ENCODE data around the gene PCK2. TPM values are rescaled to one million over a fixed set of nuclear protein-coding genes. Genes with fewer than 3 reads are reported as not detected.
A peak's percentile ranks its signal among the peaks of the same experiment; 100 is the strongest.

Gene PCK2
- total and polyA plus RNA-seq, 4 donors = 39.8 to 250 (median 221) TPM

DNA sequence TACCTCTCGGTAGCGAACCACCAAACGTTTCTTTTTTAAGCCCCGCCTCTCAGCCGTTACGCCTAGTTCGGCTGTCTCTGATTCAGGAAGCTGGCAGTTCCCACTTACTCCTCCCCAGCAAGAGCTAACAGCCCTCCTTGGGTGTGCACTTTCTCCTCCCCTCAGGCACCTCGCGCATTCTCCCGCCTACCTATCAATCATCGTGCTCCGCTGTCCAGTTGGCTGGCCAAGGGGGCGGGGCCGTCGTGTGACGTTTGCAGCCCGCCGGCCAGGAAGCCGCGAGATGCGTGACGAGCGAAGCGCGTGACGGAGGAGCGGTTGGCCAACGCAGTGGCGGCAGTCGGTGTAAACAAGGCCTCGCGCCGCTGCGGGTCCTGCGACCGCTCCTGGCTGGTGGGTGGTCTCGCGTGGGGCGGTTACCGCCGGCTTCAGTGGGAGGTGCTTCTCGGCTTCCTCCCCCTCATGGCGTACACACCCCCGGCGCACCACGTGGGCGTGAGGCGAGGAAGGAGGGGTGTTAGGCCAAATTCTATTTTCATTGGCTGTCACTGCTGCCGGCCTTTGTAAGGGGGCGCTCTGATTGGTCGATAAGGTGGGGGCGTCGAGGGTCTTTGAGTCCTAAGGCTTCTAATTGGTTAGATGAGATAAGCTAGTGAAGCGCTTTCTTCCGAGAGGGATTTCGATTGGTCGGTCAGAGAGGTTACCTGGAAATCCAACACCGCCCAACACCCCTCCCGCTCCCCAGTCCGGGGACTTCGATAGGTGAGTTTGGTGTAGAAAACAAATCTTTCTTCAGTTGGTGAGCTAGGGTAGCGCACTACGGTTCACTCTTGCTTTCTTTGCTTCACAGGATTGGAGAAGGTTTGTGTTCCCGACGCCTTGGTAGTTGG is 20.7 kb downstream of the PCK2 start, which contains the start of the genes DCAF11 and NRL (continued):
- TF ChIP-seq, protein P1, sequence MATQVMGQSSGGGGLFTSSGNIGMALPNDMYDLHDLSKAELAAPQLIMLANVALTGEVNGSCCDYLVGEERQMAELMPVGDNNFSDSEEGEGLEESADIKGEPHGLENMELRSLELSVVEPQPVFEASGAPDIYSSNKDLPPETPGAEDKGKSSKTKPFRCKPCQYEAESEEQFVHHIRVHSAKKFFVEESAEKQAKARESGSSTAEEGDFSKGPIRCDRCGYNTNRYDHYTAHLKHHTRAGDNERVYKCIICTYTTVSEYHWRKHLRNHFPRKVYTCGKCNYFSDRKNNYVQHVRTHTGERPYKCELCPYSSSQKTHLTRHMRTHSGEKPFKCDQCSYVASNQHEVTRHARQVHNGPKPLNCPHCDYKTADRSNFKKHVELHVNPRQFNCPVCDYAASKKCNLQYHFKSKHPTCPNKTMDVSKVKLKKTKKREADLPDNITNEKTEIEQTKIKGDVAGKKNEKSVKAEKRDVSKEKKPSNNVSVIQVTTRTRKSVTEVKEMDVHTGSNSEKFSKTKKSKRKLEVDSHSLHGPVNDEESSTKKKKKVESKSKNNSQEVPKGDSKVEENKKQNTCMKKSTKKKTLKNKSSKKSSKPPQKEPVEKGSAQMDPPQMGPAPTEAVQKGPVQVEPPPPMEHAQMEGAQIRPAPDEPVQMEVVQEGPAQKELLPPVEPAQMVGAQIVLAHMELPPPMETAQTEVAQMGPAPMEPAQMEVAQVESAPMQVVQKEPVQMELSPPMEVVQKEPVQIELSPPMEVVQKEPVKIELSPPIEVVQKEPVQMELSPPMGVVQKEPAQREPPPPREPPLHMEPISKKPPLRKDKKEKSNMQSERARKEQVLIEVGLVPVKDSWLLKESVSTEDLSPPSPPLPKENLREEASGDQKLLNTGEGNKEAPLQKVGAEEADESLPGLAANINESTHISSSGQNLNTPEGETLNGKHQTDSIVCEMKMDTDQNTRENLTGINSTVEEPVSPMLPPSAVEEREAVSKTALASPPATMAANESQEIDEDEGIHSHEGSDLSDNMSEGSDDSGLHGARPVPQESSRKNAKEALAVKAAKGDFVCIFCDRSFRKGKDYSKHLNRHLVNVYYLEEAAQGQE (IDR thresholded peaks at IDR 0.05) = peak; percentile 93
- peak; percentile 98 for TF ChIP-seq TAF1 (conservative IDR thresholded peaks at IDR 0.05)

DNA sequence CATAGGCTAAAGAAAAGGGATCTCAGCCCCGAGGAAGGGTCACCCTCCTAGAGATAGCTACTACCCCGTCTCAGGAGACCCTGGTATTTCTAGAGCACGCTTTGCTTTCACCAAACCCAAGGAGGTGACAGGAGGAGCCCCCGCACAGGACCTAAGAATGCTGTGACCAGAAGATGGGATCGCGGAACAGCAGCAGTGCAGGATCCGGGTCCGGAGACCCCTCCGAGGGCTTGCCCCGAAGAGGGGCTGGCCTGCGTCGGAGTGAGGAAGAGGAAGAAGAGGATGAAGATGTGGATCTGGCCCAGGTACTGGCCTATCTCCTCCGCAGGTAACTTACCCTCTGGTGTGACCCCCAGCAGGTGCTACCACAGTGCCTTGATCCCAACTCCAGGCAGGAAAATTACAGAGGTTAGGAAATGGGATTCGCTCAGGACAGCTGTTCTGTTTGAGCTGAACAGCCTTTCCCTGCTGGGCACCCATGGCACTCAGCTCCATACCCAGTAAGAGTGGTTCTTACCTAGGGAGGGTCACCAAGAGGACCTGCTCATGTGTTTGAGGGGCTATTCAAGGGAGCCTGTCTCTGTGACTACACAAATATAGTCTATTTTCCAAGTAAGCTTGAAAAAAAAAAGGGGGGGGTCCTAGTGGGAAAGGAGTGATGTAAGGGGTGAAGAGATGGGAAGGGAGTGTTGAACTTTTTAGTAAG is 21.5 kb downstream of the PCK2 start:
- TF ChIP-seq GABPA (IDR thresholded peaks at IDR 0.05 in 1 of 2, conservative IDR thresholded peaks at IDR 0.05 in 1 of 2) (no peak), NR2F2 (IDR thresholded peaks at IDR 0.05) (no peak), YY1 (IDR thresholded peaks at IDR 0.05) (no peak), RXRA (IDR thresholded peaks at IDR 0.05) (no peak), TAF1 (conservative IDR thresholded peaks at IDR 0.05) (peak; percentile 25), SP1 (IDR thresholded peaks at IDR 0.05) (no peak)
- TF ChIP-seq, protein P2, sequence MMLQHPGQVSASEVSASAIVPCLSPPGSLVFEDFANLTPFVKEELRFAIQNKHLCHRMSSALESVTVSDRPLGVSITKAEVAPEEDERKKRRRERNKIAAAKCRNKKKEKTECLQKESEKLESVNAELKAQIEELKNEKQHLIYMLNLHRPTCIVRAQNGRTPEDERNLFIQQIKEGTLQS (IDR thresholded peaks at IDR 0.05) = no peak
- TF ChIP-seq, protein P1 (IDR thresholded peaks at IDR 0.05) = peak; percentile 9
- TF ChIP-seq, protein P3, sequence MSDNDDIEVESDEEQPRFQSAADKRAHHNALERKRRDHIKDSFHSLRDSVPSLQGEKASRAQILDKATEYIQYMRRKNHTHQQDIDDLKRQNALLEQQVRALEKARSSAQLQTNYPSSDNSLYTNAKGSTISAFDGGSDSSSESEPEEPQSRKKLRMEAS (IDR thresholded peaks at IDR 0.05) = no peak
- no peak for DNase-seq (ENCODE audit: low spot score)
- 2% methylated on average over 14 of the region's 14 CpGs for WGBS
- Histone ChIP-seq H3K36me3 (ENCODE audit: control insufficient read depth in 4 of 4, insufficient read depth in 3 of 4, low read depth in 1 of 4, low read length in 3 of 4) (peaks cover 8 to 26% (median 23%) of the 10 kb centered on the region in 4 donors), H3K4me1 (ENCODE audit: control insufficient read depth in 4 of 4, insufficient read depth in 4 of 4, low read length in 3 of 4) (peaks cover 3 to 47% (median 37%) of the 10 kb centered on the region in 4 donors), H3K9ac (ENCODE audit: low read depth in 1 of 2, low read length in 2 of 2) (peak overlapping the region; percentile 96 to 97), H3K27ac (ENCODE audit: low read depth in 1 of 2, low read length in 2 of 2) (peak overlapping the region; percentile 99 to 100), H3K27me3 (ENCODE audit: control insufficient read depth in 4 of 4, insufficient read depth in 4 of 4, low read length in 3 of 4) (no peaks in the 10 kb centered on the region), H3K4me3 (ENCODE audit: low read depth in 1 of 3, low read length in 3 of 3) (peak overlapping the region; percentile 61 to 91 (median 88)), H3K9me3 (ENCODE audit: control insufficient read depth in 4 of 4, low read length in 3 of 4) (no peaks in the 10 kb centered on the region)

All from liver (tissue), 9 donors.